Peyer's patch (tissue), 4 donors: ENCODE data around the gene SIGLEC7. TPM values are rescaled to one million over a fixed set of nuclear protein-coding genes. Genes with fewer than 3 reads are reported as not detected.

Experiments
- DNase-seq, 3 donors: peaks; one replicate each; pipeline ENCODE4 v3.0.0-alpha.2; 2017 to 2019
- H3K27ac ChIP-seq, 4 donors: fragments of 200-600 bp; sonication (generic); one replicate each; pipeline ENCODE4 v1.5.1; 2016 to 2019
- H3K27me3 ChIP-seq, 2 donors: fragments of 200-600 bp; sonication (generic); one replicate each; pipeline ENCODE4 v1.5.1; 2019
- H3K36me3 ChIP-seq, 3 donors: fragments of 200-600 bp; sonication (generic); one replicate each; pipeline ENCODE4 v1.5.1; 2016 to 2019
- H3K4me1 ChIP-seq, 4 donors: fragments of 200-600 bp; sonication (generic); one replicate each; pipeline ENCODE4 v1.5.1; 2016 to 2019
- H3K4me3 ChIP-seq, 4 donors: fragments of 200-600 bp; sonication (generic); 1 replicate in 3 of 4; 2 replicates in 1 of 4; pipeline ENCODE4 v1.5.1; 2016 to 2019; ENCODE audit warnings: mild to moderate bottlenecking in 1 of 4
- H3K9me3 ChIP-seq, 4 donors: fragments of 200-600 bp; sonication (generic); one replicate each; pipeline ENCODE4 v1.5.1; 2016 to 2019; ENCODE audit warnings: mild to moderate bottlenecking in 1 of 4
- CTCF ChIP-seq, 6 experiments: fragments of 450-650 bp in 4 of 6; fragments of 200-600 bp in 2 of 6; sonication (generic) in 1 of 6; IDR thresholded peaks; one replicate each; pipeline ENCODE4 v1.5.1; 2017 to 2019; ENCODE audit warnings: antibody characterized with exemption in 6 of 6, mild to moderate bottlenecking in 3 of 6, moderate library complexity in 1 of 6
- POLR2A ChIP-seq, 2 donors: fragments of 450-650 bp; IDR thresholded peaks; one replicate each; pipeline ENCODE4 v1.5.1; 2017; ENCODE audit warnings: antibody characterized with exemption in 2 of 2, mild to moderate bottlenecking in 2 of 2, moderate library complexity in 2 of 2
- total RNA-seq, 4 donors: library from RNA; depleted of rRNA; stranded (reverse); fragments of >200 nt; gene quantifications; one replicate each; pipeline ENCODE4 v1.1.0, GENCODE V29; 2016

The SIGLEC7 gene
- total RNA-seq, 4 donors from 2014 or later = not detected

GRCh38 chr19:51127032-51127431, 15.1 kb upstream of the SIGLEC7 start:
- TF ChIP-seq CTCF (IDR thresholded peaks at IDR 0.05) (no peak), POLR2A (IDR thresholded peaks at IDR 0.05) (no peak)
- no peaks in the 10 kb centered on the region for H3K36me3 ChIP-seq
- H3K4me1 ChIP-seq = peaks cover 0 to 11% (median 0%) of the 10 kb centered on the region in 4 donors
- H3K27ac ChIP-seq = peak overlapping the region in 1 of 4 donors; percentile 8
- no peak for DNase-seq
- H3K27me3 ChIP-seq = no peaks in the 10 kb centered on the region
- no peaks in the 10 kb centered on the region for H3K9me3 ChIP-seq
- H3K4me3 ChIP-seq = peak overlapping the region in 2 of 4 donors; percentile 8 to 17

- H3K27ac ChIP-seq = peak overlapping the region in 1 of 4 donors; percentile 9
- no peaks in the 10 kb centered on the region for H3K36me3 ChIP-seq
- H3K27me3 ChIP-seq = no peaks in the 10 kb centered on the region
- H3K4me1 ChIP-seq = peaks cover 0 to 11% (median 0%) of the 10 kb centered on the region in 4 donors
- peak in 1 of 3 donors; percentile 60 for DNase-seq
- H3K4me3 ChIP-seq = no peak overlapping the region
- TF ChIP-seq POLR2A (IDR thresholded peaks at IDR 0.05) (no peak), CTCF (IDR thresholded peaks at IDR 0.05) (no peak)
- H3K9me3 ChIP-seq = no peaks in the 10 kb centered on the region
Measured at GRCh38 chr19:51127755-51128154, 14.3 kb upstream of the SIGLEC7 start.

GRCh38 chr19:51128227-51128626, 13.9 kb upstream of the SIGLEC7 start:
- Histone ChIP-seq H3K27me3 (no peaks in the 10 kb centered on the region), H3K9me3 (no peaks in the 10 kb centered on the region), H3K4me1 (peaks cover 0 to 11% (median 0%) of the 10 kb centered on the region in 4 donors), H3K27ac (peak overlapping the region in 1 of 4 donors; percentile 9), H3K36me3 (no peaks in the 10 kb centered on the region), H3K4me3 (no peak overlapping the region)
- TF ChIP-seq POLR2A (IDR thresholded peaks at IDR 0.05) (no peak), CTCF (IDR thresholded peaks at IDR 0.05) (no peak)
- peak in 1 of 3 donors; percentile 23 for DNase-seq

GRCh38 chr19:51129716-51130115, 12.4 kb upstream of the SIGLEC7 start:
- DNase-seq = no peak
- no peak overlapping the region for H3K4me3 ChIP-seq
- H3K27ac ChIP-seq = no peak overlapping the region
- H3K36me3 ChIP-seq = no peaks in the 10 kb centered on the region
- TF ChIP-seq POLR2A (IDR thresholded peaks at IDR 0.05) = no peak
- no peak for TF ChIP-seq CTCF (IDR thresholded peaks at IDR 0.05)
- H3K9me3 ChIP-seq = no peaks in the 10 kb centered on the region
- H3K27me3 ChIP-seq = no peaks in the 10 kb centered on the region
- peaks cover 0 to 11% (median 0%) of the 10 kb centered on the region in 4 donors for H3K4me1 ChIP-seq

- Histone ChIP-seq H3K9me3 (no peaks in the 10 kb centered on the region), H3K27me3 (no peaks in the 10 kb centered on the region), H3K4me3 (no peak overlapping the region), H3K4me1 (peaks cover 0 to 11% (median 0%) of the 10 kb centered on the region in 4 donors), H3K36me3 (no peaks in the 10 kb centered on the region), H3K27ac (peak overlapping the region in 3 of 4 donors; percentile 31 to 43 (median 39))
- TF ChIP-seq CTCF (IDR thresholded peaks at IDR 0.05) (no peak), POLR2A (IDR thresholded peaks at IDR 0.05) (no peak)
- DNase-seq = peak in 2 of 3 donors; percentile 34 to 65
Measured at GRCh38 chr19:51131780-51132680, 10.1 kb upstream of the SIGLEC7 start.
